Skeletal muscle tissue (tissue), 4 donors: Measurements from ENCODE around the gene FECH. TPM values are rescaled to one million over a fixed set of nuclear protein-coding genes. Genes with fewer than 3 reads are reported as not detected.
"Not testable (repeated sequence)": the region's sequence is repeated elsewhere in the genome, so short reads cannot be mapped to it uniquely, and the experiment has no call there.

Experiments
- H3K27ac ChIP-seq: one replicate; pipeline ENCODE4 v1.7.0; 2013; ENCODE audit warnings: mild to moderate bottlenecking, low read depth, low read length, inconsistent platforms
- H3K27me3 ChIP-seq, 3 donors: one replicate each; pipeline ENCODE4 v1.7.0; 2013; ENCODE audit warnings: low read length in 3 of 3; ENCODE audit not compliant: control insufficient read depth in 3 of 3, insufficient read depth in 3 of 3
- H3K36me3 ChIP-seq, 3 donors: one replicate each; pipeline ENCODE4 v1.7.0; 2013; ENCODE audit warnings: low read length in 3 of 3; ENCODE audit not compliant: control insufficient read depth in 3 of 3, insufficient read depth in 3 of 3
- H3K4me1 ChIP-seq, 3 donors: one replicate each; pipeline ENCODE4 v1.7.0; 2013; ENCODE audit warnings: low read length in 3 of 3, mild to moderate bottlenecking in 3 of 3; ENCODE audit not compliant: control insufficient read depth in 3 of 3, insufficient read depth in 3 of 3
- H3K4me3 ChIP-seq, 3 donors: one replicate each; pipeline ENCODE4 v1.7.0; 2013; ENCODE audit warnings: low read length in 3 of 3
- H3K9ac ChIP-seq, 3 donors: one replicate each; pipeline ENCODE4 v1.7.0; 2013; ENCODE audit warnings: low read length in 3 of 3, mild to moderate bottlenecking in 3 of 3, moderate library complexity in 2 of 3, low read depth in 1 of 3
- H3K9me3 ChIP-seq, 3 donors: one replicate each; pipeline ENCODE4 v1.7.0; 2013; ENCODE audit warnings: low read length in 3 of 3; ENCODE audit not compliant: control insufficient read depth in 3 of 3
- total RNA-seq: library from RNA; depleted of rRNA; stranded (reverse); fragments of >200 nt; gene quantifications from one replicate; pipeline ENCODE4 v1.2.3, GENCODE V29; 2014
- donor health status: Osteomylitis.

The FECH gene
- total RNA-seq, 1 donor from 2014 or later, result 50.6 TPM

DNA sequence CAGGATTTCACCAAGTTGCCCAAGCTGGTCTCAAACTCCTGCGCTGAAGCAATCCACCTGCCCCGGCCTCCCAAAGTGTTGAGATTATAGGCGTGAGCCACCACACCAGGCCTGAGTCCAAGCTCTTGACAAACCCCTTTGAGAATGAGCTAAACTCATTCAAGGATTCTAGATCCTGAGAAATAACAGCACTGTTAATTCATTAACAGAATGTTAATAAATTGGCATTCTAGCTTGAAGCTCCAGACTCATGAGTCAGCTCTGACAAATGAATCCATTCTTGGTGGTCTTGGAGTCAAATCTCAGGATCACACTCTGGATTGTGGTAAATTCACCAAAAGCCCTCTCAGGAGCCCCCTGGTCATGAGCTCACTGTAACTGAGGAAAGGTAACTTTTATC lies 33.4 kb upstream of the FECH start:
- peak overlapping the region in 1 of 3 donors; percentile 25 for H3K9ac ChIP-seq
- H3K27me3 ChIP-seq, result no peaks in the 10 kb centered on the region
- H3K4me3 ChIP-seq, result no peak overlapping the region
- H3K27ac ChIP-seq, result no peak overlapping the region
- peaks cover 13 to 16% (median 15%) of the 10 kb centered on the region in 3 donors for H3K36me3 ChIP-seq
- H3K9me3 ChIP-seq, result no peaks in the 10 kb centered on the region
- H3K4me1 ChIP-seq, result peaks cover 12% of the 10 kb centered on the region in 3 donors

DNA sequence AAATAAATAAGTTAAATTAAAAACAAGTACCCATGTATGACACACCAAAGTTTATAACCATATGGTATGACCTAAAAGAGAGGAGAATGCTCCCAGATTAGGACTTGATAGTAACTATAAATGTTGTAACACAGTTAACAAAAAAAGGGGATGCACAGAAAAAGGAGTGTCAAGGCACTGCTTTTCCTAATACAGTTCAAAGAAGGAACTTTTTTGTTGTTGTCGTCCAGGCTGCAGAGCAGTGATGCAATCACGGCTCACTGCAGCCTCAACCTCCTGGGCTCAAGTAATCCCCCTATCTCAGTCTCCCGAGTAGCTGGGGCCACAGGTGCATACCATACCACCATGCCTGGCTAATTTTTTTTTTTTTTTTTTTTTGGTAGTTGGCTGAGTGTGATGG lies 32.4 kb upstream of the FECH start:
- Histone ChIP-seq H3K4me1 (peaks cover 12% of the 10 kb centered on the region in 3 donors), H3K36me3 (peaks cover 18 to 21% (median 18%) of the 10 kb centered on the region in 3 donors), H3K27me3 (no peaks in the 10 kb centered on the region), H3K9me3 (no peaks in the 10 kb centered on the region), H3K27ac (no peak overlapping the region), H3K4me3 (no peak overlapping the region), H3K9ac (no peak overlapping the region)

DNA sequence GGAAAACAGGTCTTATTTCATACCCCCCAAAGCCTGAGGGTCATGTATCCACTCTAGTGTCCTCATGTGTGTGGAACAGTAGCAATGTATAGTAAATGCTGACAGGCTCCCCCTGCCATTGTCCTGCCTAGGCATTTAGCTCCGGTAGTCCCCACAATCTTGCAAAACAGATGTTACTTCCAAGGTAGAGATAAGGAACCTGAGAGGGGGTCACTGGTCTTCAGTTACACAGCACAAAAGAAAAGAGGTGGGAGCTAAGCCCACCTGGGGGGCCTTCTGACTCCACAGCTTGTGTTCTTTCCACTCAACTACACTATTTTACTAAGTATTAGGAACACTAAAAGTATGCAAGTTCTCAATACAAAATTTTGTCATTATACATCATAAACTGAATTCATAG lies 17.4 kb upstream of the FECH start:
- Histone ChIP-seq H3K4me3 (no peak overlapping the region), H3K4me1 (no peaks in the 10 kb centered on the region), H3K36me3 (peaks cover 53 to 81% (median 72%) of the 10 kb centered on the region in 3 donors)

DNA sequence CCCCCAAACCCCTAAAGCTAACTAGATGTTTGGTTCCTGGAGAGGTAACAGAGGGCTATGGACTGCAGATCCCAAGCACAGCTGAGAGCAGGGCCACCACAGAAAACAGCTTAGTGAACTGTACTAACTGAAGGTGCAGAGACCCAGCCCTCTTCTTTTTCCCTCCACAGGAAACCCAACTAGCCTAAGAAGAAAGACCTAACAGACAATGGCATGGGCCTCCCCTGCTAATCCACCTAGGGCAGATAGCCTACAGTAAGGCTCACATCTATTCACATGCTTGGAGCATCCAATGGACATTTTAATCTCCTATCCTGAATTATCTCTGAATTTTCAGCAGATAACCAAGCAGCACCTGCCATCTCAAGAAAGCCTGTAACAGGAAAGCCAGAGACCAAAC lies 8.8 kb upstream of the FECH start:
- no peaks in the 10 kb centered on the region for H3K27me3 ChIP-seq
- H3K4me1 ChIP-seq, result no peaks in the 10 kb centered on the region
- no peak overlapping the region for H3K9ac ChIP-seq
- H3K27ac ChIP-seq, result no peak overlapping the region
- no peak overlapping the region for H3K4me3 ChIP-seq
- H3K36me3 ChIP-seq, result peaks cover 7 to 16% (median 14%) of the 10 kb centered on the region in 3 donors
- H3K9me3 ChIP-seq, result no peaks in the 10 kb centered on the region

More for the DNA sequence above, 17.4 kb upstream of the FECH start:
- no peak overlapping the region for H3K27ac ChIP-seq
- no peak overlapping the region for H3K9ac ChIP-seq
- H3K27me3 ChIP-seq, result no peaks in the 10 kb centered on the region
- no peaks in the 10 kb centered on the region for H3K9me3 ChIP-seq

DNA sequence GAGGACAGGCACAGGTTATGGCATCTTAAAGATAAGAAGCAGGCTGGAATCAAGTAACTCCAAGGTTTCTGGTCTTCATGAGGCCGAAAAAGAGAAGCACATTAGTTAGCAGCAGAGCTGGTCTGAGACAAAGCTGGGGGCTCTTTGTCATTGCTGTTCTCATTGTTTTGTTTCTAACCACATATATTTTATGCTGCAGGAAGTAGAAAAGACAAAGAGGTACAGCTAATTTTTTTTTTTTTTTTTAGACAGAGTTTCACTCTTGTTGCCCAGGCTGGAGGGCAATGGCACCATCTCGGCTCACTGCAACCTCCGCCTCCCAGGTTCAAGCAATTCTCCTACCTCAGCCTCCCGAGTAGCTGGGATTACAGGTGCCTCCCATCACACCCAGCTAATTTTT lies 6.2 kb upstream of the FECH start:
- not testable (repeated sequence) for H3K27me3 ChIP-seq, H3K4me1 ChIP-seq, H3K9ac ChIP-seq, H3K27ac ChIP-seq, H3K4me3 ChIP-seq, H3K36me3 ChIP-seq, H3K9me3 ChIP-seq

DNA sequence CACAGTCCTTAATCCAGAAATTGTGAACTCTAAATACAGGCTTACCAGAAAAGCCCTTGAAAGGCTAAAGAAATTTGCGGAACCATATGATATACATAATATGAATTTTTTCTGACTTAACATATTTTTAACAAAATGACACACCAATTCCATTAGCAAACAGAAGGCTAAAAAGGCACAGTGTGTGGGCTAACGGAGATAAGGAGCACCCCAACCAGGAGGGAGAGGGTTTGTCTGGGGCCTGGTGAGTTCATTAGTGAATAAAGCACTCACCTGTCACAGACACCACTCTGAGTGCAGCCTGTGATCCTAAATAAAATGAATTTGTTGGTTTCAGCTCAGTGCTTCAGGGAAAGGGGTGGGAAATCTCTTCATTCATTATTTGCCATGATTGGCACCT lies 2.7 kb upstream of the FECH start:
- no peak overlapping the region for H3K27ac ChIP-seq
- no peak overlapping the region for H3K4me3 ChIP-seq
- H3K9ac ChIP-seq, result no peak overlapping the region
- H3K9me3 ChIP-seq, result no peaks in the 10 kb centered on the region
- H3K4me1 ChIP-seq, result peaks cover 9 to 14% (median 11%) of the 10 kb centered on the region in 3 donors
- H3K27me3 ChIP-seq, result no peaks in the 10 kb centered on the region
- H3K36me3 ChIP-seq, result peaks cover 0 to 2% (median 2%) of the 10 kb centered on the region in 3 donors

DNA sequence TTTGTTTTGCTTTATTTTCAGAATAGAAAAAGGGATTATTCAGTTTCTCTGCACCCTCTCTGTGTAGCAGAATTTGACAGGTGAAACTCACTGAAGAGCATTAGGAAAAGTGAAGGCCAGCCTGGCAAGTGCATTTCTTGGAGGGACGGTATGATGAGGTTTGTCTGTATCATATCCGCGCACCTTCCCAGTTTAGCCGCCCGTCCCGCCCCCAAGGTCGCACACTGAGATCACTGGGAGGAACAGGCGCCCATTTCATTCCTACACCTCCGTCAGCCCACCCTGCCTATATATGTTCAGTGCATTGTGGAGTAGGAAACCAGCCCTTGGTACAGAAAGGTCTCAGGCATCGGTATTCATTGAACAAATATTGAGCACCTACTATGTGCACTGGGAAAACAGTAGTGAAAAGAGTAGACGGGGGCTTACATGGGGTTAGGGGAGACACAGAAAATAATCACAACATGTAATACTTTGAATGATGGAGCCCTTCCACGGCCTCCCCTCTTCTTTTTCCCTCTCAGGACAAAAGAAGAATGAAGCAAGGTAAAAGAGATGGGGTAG lies 678 bp upstream of the FECH start:
- peak overlapping the region; percentile 66 to 95 (median 92) for H3K9ac ChIP-seq
- H3K27me3 ChIP-seq, result no peaks in the 10 kb centered on the region
- H3K4me3 ChIP-seq, result peak overlapping the region; percentile 77 to 95 (median 90)
- peaks cover 9 to 14% (median 11%) of the 10 kb centered on the region in 3 donors for H3K4me1 ChIP-seq
- peak overlapping the region; percentile 80 for H3K27ac ChIP-seq
- peaks cover 2 to 8% (median 6%) of the 10 kb centered on the region in 3 donors for H3K36me3 ChIP-seq
- no peaks in the 10 kb centered on the region for H3K9me3 ChIP-seq

DNA sequence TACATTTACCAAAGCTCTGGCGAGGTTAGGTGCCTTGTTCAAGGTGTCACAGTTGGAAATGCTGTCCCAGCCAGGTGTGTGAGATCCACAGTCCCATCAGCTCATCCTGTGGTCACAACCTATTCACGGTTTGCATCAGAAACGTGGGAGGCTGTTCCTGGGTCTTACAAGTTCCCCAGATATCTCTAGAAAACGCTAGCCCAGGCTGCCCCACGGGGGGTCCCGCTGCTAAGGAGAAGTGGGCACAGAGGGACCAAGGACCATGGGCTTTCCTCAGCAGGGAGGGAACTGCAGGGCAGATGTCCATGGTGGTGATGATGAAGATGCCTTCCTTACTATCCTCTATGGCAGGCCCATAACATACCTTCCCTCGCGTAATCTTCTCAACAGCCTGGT lies 649 bp downstream of the FECH start:
- H3K27ac ChIP-seq, result peak overlapping the region; percentile 80
- peak overlapping the region; percentile 90 to 95 (median 92) for H3K9ac ChIP-seq
- peaks cover 9 to 14% (median 11%) of the 10 kb centered on the region in 3 donors for H3K4me1 ChIP-seq
- peaks cover 2 to 15% (median 11%) of the 10 kb centered on the region in 3 donors for H3K36me3 ChIP-seq
- H3K27me3 ChIP-seq, result no peaks in the 10 kb centered on the region
- H3K4me3 ChIP-seq, result peak overlapping the region; percentile 77 to 95 (median 90)
- H3K9me3 ChIP-seq, result no peaks in the 10 kb centered on the region

DNA sequence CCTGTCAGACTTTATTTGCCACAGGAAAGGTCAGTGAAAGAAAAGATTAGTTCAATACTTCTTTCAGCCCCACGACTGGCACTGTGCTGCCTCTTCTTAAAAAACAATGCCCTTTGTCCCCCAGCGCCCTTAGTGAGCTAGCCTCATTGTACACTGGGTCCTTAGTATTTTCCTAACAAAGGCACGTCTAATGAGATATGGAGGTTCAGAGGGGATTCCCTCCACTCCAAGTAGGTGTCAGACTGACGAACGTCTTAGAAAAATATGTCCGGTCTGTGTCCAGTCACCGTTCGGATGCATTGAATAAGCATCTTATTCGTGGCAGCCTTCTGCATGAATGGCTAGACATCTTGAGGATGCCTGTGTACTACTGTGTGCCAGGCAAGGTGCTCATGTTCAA lies 1.1 kb downstream of the FECH start:
- H3K4me1 ChIP-seq, result peaks cover 9 to 14% (median 11%) of the 10 kb centered on the region in 3 donors

DNA sequence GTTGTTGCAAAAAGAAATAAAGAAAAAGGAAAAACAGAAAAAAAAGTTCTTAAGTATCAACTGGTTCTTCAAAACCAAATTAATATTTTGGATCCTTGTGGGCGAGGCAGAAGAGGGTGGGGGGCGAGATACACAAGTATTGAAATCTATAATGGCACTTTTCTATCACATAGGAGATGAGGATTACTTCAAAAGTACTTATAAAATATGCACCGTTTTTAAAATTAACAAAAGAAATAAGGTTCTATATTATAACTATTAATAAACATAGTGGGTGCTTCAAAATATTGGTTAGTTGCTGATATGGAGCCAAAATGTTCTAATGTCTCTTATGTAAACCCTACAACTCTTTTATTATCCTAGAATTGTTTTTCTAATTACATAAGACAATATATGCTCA lies 2.1 kb downstream of the FECH start:
- Histone ChIP-seq H3K36me3 (peaks cover 7 to 26% (median 20%) of the 10 kb centered on the region in 3 donors), H3K4me3 (no peak overlapping the region), H3K27me3 (no peaks in the 10 kb centered on the region), H3K27ac (no peak overlapping the region), H3K9ac (no peak overlapping the region), H3K4me1 (peaks cover 9 to 14% (median 11%) of the 10 kb centered on the region in 3 donors), H3K9me3 (no peaks in the 10 kb centered on the region)

More for the DNA sequence above, 1.1 kb downstream of the FECH start:
- Histone ChIP-seq H3K9me3 (no peaks in the 10 kb centered on the region), H3K9ac (peak overlapping the region; percentile 90 to 95 (median 92)), H3K36me3 (peaks cover 2 to 20% (median 16%) of the 10 kb centered on the region in 3 donors), H3K27ac (no peak overlapping the region), H3K4me3 (peak overlapping the region; percentile 77 to 95 (median 90)), H3K27me3 (no peaks in the 10 kb centered on the region)
